NCI-H460 (cell line): ENCODE measurements around the gene ZNF513. TPM values are rescaled to one million over a fixed set of nuclear protein-coding genes. Genes with fewer than 3 reads are reported as not detected.
"Not testable (repeated sequence)": the region's sequence is repeated elsewhere in the genome, so short reads cannot be mapped to it uniquely, and the experiment has no call there.

Experiments
- DNase-seq: peaks from one replicate; pipeline ENCODE4 v3.0.0-alpha.2; 2016; ENCODE audit warnings: low read depth; ENCODE audit errors: extremely low read depth
- polyA plus RNA-seq: library from polyadenylated mRNA; depleted of rRNA; stranded (reverse); fragments of >200 nt; gene quantifications from 2 replicates; pipeline ENCODE4 v1.2.3, GENCODE V29; 2014; cell fraction: nucleus; rRNA removed
- total RNA-seq: library from RNA; depleted of rRNA; stranded (reverse); fragments of >200 nt; shearing (Covaris generic); gene quantifications from 2 replicates; pipeline ENCODE4 v1.2.3, GENCODE V29; 2014; rRNA removed

Gene ZNF513
- 7.0 and 7.3 TPM in 2 replicates for total RNA-seq
- 8.2 and 10.3 TPM in 2 replicates for polyA plus RNA-seq

- peak; percentile 93 for DNase-seq
Measured at GRCh38 chr2:27380626-27381545, at the start of gene ZNF513. Gene ZNF513, minus strand, starts transcription at chr2:27380734. Its CDS starts 208 bp downstream, at chr2:27380526.

GRCh38 chr2:27428978-27429541, 48.5 kb upstream of the ZNF513 start:
- peak; percentile 80 for DNase-seq

GRCh38 chr2:27428213-27428977, 47.9 kb upstream of the ZNF513 start, which contains the start of gene NRBP1:
Gene NRBP1, plus strand, starts transcription at chr2:27428631. Its CDS starts 4,643 bp downstream, at chr2:27433274.
- DNase-seq, result peak; percentile 83

GRCh38 chr2:27427863-27428212, 47.3 kb upstream of the ZNF513 start:
- DNase-seq, result no peak

- not testable (repeated sequence) for DNase-seq
Measured at GRCh38 chr2:27425039-27425438, 44.5 kb upstream of the ZNF513 start.

- no peak for DNase-seq
Measured at GRCh38 chr2:27422958-27423357, 42.4 kb upstream of the ZNF513 start.

- no peak for DNase-seq
Measured at GRCh38 chr2:27421660-27422250, 41.2 kb upstream of the ZNF513 start.

GRCh38 chr2:27420996-27421395, 40.5 kb upstream of the ZNF513 start:
- no peak for DNase-seq

- no peak for DNase-seq
Measured at GRCh38 chr2:27416151-27416550, 35.6 kb upstream of the ZNF513 start.

GRCh38 chr2:27412419-27413152, 32.1 kb upstream of the ZNF513 start:
- no peak for DNase-seq

GRCh38 chr2:27409321-27410073, 29.0 kb upstream of the ZNF513 start, which contains the start of gene PPM1G:
Gene PPM1G, minus strand, starts transcription at chr2:27409591. Its CDS starts 169 bp downstream, at chr2:27409422.
- DNase-seq, result peak; percentile 93

GRCh38 chr2:27408601-27409320, 28.2 kb upstream of the ZNF513 start:
- no peak for DNase-seq

GRCh38 chr2:27407798-27408491, 27.4 kb upstream of the ZNF513 start:
- DNase-seq, result peak; percentile 51

- DNase-seq, result no peak
Measured at GRCh38 chr2:27400348-27401135, 20.0 kb upstream of the ZNF513 start.

- DNase-seq, result no peak
Measured at GRCh38 chr2:27398962-27399361, 18.4 kb upstream of the ZNF513 start.

- no peak for DNase-seq
Measured at GRCh38 chr2:27393225-27393624, 12.7 kb upstream of the ZNF513 start.
